ENCODE measurements around the gene PSMG3.

The PSMG3 gene

DNA sequence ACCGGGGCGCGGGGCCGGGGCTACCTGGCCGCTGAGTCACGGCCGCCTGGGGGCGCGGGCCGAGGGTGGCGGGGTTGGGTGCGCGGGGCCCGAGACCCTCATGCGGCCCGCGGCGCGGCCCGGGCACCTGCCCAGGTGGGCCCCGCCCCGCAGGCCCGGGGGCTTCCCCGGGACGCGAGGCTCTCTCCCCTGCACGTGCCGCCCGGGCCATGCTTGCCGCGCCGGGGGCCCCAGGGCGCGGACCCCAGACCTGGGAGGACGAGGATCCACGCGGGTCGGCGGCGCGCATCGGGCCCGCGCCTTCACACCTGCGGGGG, 38.9 kb downstream of the PSMG3 start:
- TF ChIP-seq ISL1 (CRISPR knock-in tag; IDR thresholded peaks at IDR 0.05) (no peak), TCF4 (CRISPR knock-in tag; IDR thresholded peaks at IDR 0.05; ENCODE audit: borderline replicate concordance) (no peak), OSR1 (CRISPR knock-in tag; IDR thresholded peaks at IDR 0.05) (no peak), PPARA (CRISPR knock-in tag; IDR thresholded peaks at IDR 0.05; ENCODE audit: borderline replicate concordance) (no peak), CSDC2 (CRISPR knock-in tag; IDR thresholded peaks at IDR 0.05) (no peak), ZNF565 (CRISPR knock-in tag; conservative IDR thresholded peaks at IDR 0.05; ENCODE audit: low read depth) (no peak), ZC3H10 (CRISPR knock-in tag; IDR thresholded peaks at IDR 0.05) (no peak), ARNTL (CRISPR knock-in tag; IDR thresholded peaks at IDR 0.05; ENCODE audit: borderline replicate concordance, low read depth) (no peak), GLIS3 (CRISPR knock-in tag; IDR thresholded peaks at IDR 0.05) (no peak), ZFP30 (CRISPR knock-in tag; IDR thresholded peaks at IDR 0.05) (no peak), RARB (CRISPR knock-in tag; IDR thresholded peaks at IDR 0.05) (no peak), BACH2 (CRISPR knock-in tag; IDR thresholded peaks at IDR 0.05; ENCODE audit: borderline replicate concordance) (no peak)
- TF ChIP-seq, protein P1, sequence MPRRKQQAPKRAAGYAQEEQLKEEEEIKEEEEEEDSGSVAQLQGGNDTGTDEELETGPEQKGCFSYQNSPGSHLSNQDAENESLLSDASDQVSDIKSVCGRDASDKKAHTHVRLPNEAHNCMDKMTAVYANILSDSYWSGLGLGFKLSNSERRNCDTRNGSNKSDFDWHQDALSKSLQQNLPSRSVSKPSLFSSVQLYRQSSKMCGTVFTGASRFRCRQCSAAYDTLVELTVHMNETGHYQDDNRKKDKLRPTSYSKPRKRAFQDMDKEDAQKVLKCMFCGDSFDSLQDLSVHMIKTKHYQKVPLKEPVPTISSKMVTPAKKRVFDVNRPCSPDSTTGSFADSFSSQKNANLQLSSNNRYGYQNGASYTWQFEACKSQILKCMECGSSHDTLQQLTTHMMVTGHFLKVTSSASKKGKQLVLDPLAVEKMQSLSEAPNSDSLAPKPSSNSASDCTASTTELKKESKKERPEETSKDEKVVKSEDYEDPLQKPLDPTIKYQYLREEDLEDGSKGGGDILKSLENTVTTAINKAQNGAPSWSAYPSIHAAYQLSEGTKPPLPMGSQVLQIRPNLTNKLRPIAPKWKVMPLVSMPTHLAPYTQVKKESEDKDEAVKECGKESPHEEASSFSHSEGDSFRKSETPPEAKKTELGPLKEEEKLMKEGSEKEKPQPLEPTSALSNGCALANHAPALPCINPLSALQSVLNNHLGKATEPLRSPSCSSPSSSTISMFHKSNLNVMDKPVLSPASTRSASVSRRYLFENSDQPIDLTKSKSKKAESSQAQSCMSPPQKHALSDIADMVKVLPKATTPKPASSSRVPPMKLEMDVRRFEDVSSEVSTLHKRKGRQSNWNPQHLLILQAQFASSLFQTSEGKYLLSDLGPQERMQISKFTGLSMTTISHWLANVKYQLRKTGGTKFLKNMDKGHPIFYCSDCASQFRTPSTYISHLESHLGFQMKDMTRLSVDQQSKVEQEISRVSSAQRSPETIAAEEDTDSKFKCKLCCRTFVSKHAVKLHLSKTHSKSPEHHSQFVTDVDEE (CRISPR knock-in tag; IDR thresholded peaks at IDR 0.05): no peak
- TF ChIP-seq, protein P2, sequence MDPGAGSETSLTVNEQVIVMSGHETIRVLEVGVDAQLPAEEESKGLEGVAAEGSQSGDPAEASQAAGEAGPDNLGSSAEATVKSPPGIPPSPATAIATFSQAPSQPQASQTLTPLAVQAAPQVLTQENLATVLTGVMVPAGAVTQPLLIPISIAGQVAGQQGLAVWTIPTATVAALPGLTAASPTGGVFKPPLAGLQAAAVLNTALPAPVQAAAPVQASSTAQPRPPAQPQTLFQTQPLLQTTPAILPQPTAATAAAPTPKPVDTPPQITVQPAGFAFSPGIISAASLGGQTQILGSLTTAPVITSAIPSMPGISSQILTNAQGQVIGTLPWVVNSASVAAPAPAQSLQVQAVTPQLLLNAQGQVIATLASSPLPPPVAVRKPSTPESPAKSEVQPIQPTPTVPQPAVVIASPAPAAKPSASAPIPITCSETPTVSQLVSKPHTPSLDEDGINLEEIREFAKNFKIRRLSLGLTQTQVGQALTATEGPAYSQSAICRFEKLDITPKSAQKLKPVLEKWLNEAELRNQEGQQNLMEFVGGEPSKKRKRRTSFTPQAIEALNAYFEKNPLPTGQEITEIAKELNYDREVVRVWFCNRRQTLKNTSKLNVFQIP (CRISPR knock-in tag; IDR thresholded peaks at IDR 0.05; ENCODE audit: borderline replicate concordance, low read depth): no peak
- ATAC-seq: no peak

DNA sequence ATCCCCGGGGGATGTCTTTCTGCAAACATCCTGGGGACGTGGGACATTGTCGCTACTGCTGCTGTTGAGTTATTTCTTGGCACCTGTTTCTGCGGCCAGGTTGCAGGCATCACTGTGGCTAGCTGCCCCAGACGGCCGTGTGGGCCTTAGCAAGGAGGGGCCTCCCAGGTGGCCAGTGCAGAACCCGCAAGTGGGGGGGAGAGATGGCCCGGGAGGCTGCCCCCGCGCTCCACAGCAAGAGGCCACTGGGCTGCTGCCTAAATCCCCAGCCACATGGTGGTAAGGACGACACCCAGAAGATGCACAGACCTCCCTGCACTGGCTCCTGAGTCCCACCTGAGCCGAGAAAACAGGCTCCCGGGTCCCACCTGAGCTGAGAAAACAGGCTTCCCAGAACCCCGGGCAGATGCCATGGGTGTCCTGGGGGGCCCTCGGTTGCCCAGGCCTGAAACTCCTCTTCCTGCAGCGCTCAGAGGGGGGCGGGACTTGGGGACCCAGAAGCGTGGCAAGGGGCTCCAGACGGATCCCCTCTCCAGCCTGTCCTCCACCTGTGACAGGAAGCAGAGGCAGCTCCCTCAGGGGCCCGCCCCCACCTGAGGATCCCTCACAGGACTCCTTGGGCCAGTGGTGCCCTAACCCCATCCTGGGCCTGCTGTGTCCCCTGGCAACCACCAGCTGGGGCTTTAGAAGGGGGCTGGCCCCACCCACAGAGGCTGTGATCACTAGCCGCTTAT, 40.3 kb downstream of the PSMG3 start:
- no peak for ATAC-seq
- TF ChIP-seq ZFP3 (CRISPR knock-in tag; IDR thresholded peaks at IDR 0.05): no peak
- TF ChIP-seq ESRRG (CRISPR knock-in tag; IDR thresholded peaks at IDR 0.05): no peak
- no peak for TF ChIP-seq OSR1 (CRISPR knock-in tag; IDR thresholded peaks at IDR 0.05)
- TF ChIP-seq BACH2 (CRISPR knock-in tag; IDR thresholded peaks at IDR 0.05; ENCODE audit: borderline replicate concordance): no peak
- no peak for TF ChIP-seq CSDC2 (CRISPR knock-in tag; IDR thresholded peaks at IDR 0.05)
- no peak for TF ChIP-seq TOX (CRISPR knock-in tag; IDR thresholded peaks at IDR 0.05; ENCODE audit: borderline replicate concordance)
- TF ChIP-seq, protein P1 (CRISPR knock-in tag; IDR thresholded peaks at IDR 0.05): no peak
- TF ChIP-seq, protein P3, sequence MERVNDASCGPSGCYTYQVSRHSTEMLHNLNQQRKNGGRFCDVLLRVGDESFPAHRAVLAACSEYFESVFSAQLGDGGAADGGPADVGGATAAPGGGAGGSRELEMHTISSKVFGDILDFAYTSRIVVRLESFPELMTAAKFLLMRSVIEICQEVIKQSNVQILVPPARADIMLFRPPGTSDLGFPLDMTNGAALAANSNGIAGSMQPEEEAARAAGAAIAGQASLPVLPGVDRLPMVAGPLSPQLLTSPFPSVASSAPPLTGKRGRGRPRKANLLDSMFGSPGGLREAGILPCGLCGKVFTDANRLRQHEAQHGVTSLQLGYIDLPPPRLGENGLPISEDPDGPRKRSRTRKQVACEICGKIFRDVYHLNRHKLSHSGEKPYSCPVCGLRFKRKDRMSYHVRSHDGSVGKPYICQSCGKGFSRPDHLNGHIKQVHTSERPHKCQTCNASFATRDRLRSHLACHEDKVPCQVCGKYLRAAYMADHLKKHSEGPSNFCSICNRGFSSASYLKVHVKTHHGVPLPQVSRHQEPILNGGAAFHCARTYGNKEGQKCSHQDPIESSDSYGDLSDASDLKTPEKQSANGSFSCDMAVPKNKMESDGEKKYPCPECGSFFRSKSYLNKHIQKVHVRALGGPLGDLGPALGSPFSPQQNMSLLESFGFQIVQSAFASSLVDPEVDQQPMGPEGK (CRISPR knock-in tag; IDR thresholded peaks at IDR 0.05; ENCODE audit: borderline replicate concordance): no peak
- TF ChIP-seq ZFP30 (CRISPR knock-in tag; IDR thresholded peaks at IDR 0.05): no peak
- no peak for TF ChIP-seq ARNTL (CRISPR knock-in tag; IDR thresholded peaks at IDR 0.05; ENCODE audit: borderline replicate concordance, low read depth)
- no peak for TF ChIP-seq ISL1 (CRISPR knock-in tag; IDR thresholded peaks at IDR 0.05)
- TF ChIP-seq, protein P4, sequence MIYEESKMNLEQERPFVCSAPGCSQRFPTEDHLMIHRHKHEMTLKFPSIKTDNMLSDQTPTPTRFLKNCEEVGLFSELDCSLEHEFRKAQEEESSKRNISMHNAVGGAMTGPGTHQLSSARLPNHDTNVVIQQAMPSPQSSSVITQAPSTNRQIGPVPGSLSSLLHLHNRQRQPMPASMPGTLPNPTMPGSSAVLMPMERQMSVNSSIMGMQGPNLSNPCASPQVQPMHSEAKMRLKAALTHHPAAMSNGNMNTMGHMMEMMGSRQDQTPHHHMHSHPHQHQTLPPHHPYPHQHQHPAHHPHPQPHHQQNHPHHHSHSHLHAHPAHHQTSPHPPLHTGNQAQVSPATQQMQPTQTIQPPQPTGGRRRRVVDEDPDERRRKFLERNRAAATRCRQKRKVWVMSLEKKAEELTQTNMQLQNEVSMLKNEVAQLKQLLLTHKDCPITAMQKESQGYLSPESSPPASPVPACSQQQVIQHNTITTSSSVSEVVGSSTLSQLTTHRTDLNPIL (CRISPR knock-in tag; IDR thresholded peaks at IDR 0.05; ENCODE audit: low read depth): no peak
- TF ChIP-seq PPARA (CRISPR knock-in tag; IDR thresholded peaks at IDR 0.05; ENCODE audit: borderline replicate concordance): no peak
- TF ChIP-seq ZNF565 (CRISPR knock-in tag; conservative IDR thresholded peaks at IDR 0.05; ENCODE audit: low read depth): no peak
- TF ChIP-seq, protein P5, sequence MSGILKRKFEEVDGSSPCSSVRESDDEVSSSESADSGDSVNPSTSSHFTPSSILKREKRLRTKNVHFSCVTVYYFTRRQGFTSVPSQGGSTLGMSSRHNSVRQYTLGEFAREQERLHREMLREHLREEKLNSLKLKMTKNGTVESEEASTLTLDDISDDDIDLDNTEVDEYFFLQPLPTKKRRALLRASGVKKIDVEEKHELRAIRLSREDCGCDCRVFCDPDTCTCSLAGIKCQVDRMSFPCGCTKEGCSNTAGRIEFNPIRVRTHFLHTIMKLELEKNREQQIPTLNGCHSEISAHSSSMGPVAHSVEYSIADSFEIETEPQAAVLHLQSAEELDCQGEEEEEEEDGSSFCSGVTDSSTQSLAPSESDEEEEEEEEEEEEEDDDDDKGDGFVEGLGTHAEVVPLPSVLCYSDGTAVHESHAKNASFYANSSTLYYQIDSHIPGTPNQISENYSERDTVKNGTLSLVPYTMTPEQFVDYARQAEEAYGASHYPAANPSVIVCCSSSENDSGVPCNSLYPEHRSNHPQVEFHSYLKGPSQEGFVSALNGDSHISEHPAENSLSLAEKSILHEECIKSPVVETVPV (CRISPR knock-in tag; IDR thresholded peaks at IDR 0.05): no peak
- TF ChIP-seq TCF4 (CRISPR knock-in tag; IDR thresholded peaks at IDR 0.05; ENCODE audit: borderline replicate concordance): no peak
- TF ChIP-seq ZNF70 (CRISPR knock-in tag; IDR thresholded peaks at IDR 0.05): no peak

Data from SK-N-SH treated with all-trans-retinoic acid at 6 μM for 48 hours (cell line).